Renal cortical epithelial cell (primary cell): ENCODE measurements around the gene AGAP5. TPM values are rescaled to one million over a fixed set of nuclear protein-coding genes. Genes with fewer than 3 reads are reported as not detected.
"Not testable (repeated sequence)": the region's sequence is repeated elsewhere in the genome, so short reads cannot be mapped to it uniquely, and the experiment has no call there.

Experiments used
- DNase-seq: peaks from one replicate; pipeline ENCODE4 v3.0.0-alpha.2; 2011; ENCODE audit warnings: low read depth
- total RNA-seq: library from RNA; depleted of rRNA; stranded (reverse); fragments of >200 nt; gene quantifications from 2 replicates; pipeline ENCODE4 v1.2.3, GENCODE V29; 2014

AGAP5 gene
- total RNA-seq, 1 donor from 2014 or later: 3.4 TPM

GRCh38 chr10:73714483-73714882 is 16.6 kb upstream of the AGAP5 start:
- not testable (repeated sequence) for DNase-seq

DNA sequence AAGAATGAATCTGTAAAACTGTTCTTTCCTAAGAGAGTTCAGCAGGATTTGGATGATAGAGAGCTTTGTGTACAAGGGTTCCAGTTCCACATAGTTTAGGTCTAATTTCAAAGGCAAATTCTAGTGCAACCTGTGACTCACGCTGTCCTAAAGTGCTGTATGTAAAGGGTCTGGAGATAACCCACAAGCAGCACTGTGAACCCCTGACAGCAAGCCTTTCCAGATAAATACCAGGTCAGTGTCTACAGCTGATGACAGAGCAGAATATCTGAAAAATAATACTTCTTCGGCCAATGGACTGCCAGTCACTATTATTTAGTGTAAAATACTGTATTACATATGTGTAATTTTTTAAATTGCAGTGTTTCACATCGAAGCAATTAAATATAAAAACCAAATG is 16.0 kb upstream of the AGAP5 start:
- not testable (repeated sequence) for DNase-seq

DNA sequence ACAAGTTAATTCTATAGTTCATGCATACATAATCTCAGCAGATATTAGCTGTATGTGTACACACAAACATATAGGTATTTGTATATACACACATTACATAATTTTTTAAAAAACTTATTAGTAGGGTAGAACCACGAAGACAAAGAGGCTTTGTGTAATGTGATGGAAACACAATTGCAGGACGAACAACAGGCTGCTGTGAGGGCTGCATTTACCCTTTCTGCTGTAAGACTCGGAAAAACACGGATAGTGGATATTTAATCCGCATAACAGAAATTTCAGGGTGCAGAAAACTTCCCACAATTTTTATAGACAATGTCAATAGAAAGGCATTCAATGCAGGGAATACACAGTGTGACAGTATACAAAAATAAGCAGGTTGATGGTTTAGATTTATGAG is 13.8 kb upstream of the AGAP5 start:
- DNase-seq: not testable (repeated sequence)

GRCh38 chr10:73708122-73708521 is 10.2 kb upstream of the AGAP5 start:
- DNase-seq: not testable (repeated sequence)

DNA sequence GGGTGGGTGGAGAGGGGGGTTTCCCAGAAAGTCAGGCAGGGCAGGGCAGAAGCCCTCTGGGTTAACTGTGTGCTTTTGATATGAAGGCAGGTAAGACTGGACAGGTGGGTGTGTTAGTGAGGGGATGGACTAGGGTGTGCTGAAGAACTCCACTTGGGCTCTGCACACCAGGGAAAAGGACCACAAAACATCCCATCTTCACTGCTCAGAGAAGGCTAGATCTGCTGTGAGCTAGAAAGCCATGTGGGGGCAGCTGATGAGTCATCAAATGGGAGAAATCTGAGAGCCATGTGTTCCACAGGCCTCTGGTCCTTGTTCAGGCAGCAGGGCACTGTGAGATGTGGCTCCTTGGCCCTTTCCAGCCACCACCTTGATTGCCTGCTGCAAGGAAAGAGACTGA is 9.7 kb upstream of the AGAP5 start:
- DNase-seq: not testable (repeated sequence)

GRCh38 chr10:73706488-73706887 is 8.6 kb upstream of the AGAP5 start:
- not testable (repeated sequence) for DNase-seq

- peak; percentile 31 for DNase-seq
Observed at GRCh38 chr10:73705506-73706072, 7.7 kb upstream of the AGAP5 start.

- DNase-seq: not testable (repeated sequence)
Observed at GRCh38 chr10:73703924-73704323, 6.0 kb upstream of the AGAP5 start.

GRCh38 chr10:73698819-73699218 is 910 bp upstream of the AGAP5 start:
- not testable (repeated sequence) for DNase-seq

GRCh38 chr10:73695302-73695701 is 2.6 kb downstream of the AGAP5 start:
- DNase-seq: not testable (repeated sequence)

GRCh38 chr10:73690755-73691154 is 7.2 kb downstream of the AGAP5 start:
- not testable (repeated sequence) for DNase-seq

- DNase-seq: not testable (repeated sequence)
Observed at GRCh38 chr10:73689596-73689995, 8.3 kb downstream of the AGAP5 start.

- DNase-seq: not testable (repeated sequence)
Observed at GRCh38 chr10:73687641-73688040, 10.3 kb downstream of the AGAP5 start.

GRCh38 chr10:73674546-73674945 is 23.4 kb downstream of the AGAP5 start:
- not testable (repeated sequence) for DNase-seq

DNA sequence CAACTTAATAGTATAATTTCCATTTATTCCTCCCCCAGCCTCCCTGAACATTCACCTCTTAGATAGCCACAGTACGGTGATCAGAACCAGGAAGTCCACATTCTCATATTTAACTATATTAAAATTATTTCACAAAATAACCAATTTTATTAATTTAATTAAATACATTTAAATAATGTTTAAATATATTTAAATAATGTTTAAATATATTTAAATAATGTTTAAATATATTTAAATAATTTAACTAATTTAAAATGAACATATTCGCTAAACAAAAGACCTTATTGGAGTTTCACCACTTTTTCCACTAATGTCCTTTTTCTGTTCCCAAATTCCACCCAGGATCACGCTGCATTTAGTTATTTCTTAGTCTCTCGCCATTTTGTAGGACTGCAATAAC is 29.5 kb downstream of the AGAP5 start:
- not testable (repeated sequence) for DNase-seq

- DNase-seq: not testable (repeated sequence)
Observed at GRCh38 chr10:73666153-73666809, 31.6 kb downstream of the AGAP5 start.

- not testable (repeated sequence) for DNase-seq
Observed at GRCh38 chr10:73665581-73665980, 32.3 kb downstream of the AGAP5 start.

DNA sequence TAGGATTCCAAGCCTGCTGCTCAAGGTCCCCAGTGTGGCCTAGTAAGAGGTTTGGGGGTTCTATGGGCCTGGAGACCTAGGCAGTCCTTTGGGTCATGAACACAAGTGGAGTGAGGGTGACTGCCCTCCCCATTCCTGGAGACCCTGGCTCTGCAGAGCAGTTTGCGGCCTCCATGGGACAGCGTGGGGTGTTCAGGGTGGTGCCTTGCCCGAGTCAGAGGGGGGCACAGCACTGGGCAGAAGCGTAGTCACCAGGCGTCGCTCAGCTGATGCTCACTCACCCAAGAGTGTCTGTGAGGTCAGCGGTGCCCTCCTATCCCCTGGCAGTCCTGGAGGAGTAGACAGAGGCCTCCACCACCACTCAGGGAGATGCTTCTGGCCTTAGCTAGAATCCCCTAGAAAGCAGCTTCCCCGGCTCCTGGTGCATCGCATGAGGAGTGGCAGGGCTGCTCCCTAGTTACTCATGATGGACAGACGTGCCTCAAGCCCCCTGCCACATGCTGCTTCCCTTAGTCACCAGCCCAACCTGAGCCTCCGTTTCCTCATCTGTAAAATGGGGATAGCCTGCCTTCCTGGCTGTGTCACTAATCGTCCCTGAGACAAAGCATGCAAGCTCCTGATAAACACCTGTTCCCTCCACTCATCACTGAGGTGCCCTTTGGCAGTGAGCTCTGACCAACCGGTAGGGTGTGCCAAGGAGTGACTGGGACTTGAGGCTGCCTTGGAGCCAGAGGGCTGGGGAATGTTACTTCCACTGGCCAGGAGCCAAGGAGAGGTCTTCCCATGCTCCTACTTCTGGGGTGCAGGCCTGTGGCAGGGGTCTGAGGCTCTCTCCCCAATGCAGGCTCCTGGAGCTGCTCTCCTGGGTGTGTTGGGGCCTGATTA is 33.5 kb downstream of the AGAP5 start:
- not testable (repeated sequence) for DNase-seq

DNA sequence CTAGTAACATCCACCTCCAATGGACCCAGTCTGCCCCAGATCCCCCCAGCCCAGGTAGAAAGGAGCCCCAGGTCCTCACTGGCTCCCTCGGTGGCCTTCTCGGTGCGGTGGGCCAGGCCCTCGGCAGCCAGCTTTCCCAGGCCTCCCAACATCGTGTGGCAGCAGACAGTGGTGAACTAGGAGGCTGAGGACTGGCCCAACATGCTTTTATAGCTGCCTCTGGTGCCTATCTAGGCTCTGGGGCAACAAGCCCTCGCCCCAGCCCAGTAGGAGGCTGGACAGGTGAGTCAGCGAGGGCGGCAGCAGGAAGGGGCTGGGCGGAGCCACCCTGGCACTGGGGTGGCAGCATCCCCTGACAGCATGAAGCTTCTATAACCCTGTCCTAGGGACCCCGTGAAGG is 34.3 kb downstream of the AGAP5 start:
- not testable (repeated sequence) for DNase-seq

GRCh38 chr10:73662705-73663104 is 35.2 kb downstream of the AGAP5 start:
- not testable (repeated sequence) for DNase-seq

DNA sequence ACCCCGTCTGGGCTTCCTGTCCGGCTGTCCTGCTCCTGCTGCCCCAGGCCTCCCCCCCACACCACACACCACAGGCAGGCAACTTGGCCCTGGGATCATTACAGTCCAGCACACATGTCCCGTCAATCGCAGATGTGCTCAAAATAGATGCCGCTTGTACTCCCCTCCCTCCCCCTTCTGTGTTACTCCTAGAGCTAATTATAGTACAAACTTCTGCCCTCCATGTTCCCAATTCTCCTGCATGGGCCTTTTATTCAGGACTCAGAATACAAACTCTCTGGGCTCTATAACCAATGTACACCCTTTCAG is 42.0 kb downstream of the AGAP5 start, which contains the start of gene SYNPO2L:
Gene SYNPO2L (minus strand): TSS at position 40 of the 309 bp plus-strand sequence. CDS start 107 bp downstream, outside the sequence.
- no peak for DNase-seq

DNA sequence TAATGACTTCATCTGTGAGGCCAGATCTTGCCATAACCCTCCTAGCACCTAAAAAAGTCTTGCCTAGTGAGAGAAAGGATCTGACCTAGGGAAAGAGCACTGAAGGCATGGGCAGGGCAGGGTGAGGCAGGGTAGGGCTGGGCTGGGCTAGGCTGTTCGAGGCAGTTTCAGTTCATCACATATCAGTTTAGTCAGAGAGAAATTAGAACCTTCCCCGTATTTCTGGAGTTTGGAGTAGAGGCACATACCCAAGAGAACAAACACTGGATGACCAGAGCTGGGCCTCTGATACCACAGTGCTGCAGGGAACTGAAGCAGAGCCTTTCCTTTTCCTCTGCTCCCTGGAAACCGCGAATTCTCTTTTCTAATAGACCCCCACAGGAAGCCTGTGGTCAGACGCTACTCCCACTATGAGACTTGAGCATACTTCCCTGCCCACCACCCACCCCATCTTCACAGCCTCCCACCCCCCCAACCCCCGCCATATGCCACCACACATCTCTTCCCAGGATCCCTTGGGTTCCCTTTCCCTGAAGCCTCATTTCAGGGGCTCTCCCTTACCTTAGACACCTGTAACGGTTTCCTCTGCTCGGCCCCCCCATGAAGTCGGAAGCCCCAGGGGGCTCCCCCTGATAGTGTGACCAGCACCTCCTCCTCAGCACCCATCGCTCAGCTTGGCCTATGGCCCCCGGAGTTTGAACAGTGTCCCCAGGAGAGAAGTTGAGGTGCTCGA is 42.5 kb downstream of the AGAP5 start:
- DNase-seq: no peak
